SU-DHL-6 (cell line): Measurements from ENCODE around the gene RAB27B.

Experiments
- EZH2phosphoT487 ChIP-seq: fragments of 200-600 bp; sonication (generic), shearing (Covaris generic); conservative IDR thresholded peaks from 2 replicates; pipeline ENCODE4 v1.6.1; 2018; ENCODE audit warnings: mild to moderate bottlenecking, antibody characterized with exemption, low read length, moderate library complexity, mixed read lengths
- TF ChIP-seq, protein P1 (sequence below): fragments of 200-600 bp; sonication (generic); IDR thresholded peaks from one replicate; pipeline ENCODE4 v1.5.1; 2017; ENCODE audit warnings: antibody characterized with exemption, mild to moderate bottlenecking, low read length, moderate library complexity; ENCODE audit not compliant: insufficient read depth, poor library complexity, severe bottlenecking

- TF ChIP-seq, protein P1, sequence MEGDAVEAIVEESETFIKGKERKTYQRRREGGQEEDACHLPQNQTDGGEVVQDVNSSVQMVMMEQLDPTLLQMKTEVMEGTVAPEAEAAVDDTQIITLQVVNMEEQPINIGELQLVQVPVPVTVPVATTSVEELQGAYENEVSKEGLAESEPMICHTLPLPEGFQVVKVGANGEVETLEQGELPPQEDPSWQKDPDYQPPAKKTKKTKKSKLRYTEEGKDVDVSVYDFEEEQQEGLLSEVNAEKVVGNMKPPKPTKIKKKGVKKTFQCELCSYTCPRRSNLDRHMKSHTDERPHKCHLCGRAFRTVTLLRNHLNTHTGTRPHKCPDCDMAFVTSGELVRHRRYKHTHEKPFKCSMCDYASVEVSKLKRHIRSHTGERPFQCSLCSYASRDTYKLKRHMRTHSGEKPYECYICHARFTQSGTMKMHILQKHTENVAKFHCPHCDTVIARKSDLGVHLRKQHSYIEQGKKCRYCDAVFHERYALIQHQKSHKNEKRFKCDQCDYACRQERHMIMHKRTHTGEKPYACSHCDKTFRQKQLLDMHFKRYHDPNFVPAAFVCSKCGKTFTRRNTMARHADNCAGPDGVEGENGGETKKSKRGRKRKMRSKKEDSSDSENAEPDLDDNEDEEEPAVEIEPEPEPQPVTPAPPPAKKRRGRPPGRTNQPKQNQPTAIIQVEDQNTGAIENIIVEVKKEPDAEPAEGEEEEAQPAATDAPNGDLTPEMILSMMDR: no peak
- no peak for TF ChIP-seq EZH2phosphoT487
These were observed 31.6 kb downstream of the RAB27B start for GRCh38 chr18:54859667-54860421.
